Thymus (tissue), 11 donors: ENCODE measurements around the gene RACGAP1. TPM values are rescaled to one million over a fixed set of nuclear protein-coding genes. Genes with fewer than 3 reads are reported as not detected.

Source experiments
- DNase-seq, 9 donors: peaks; one replicate each; pipeline ENCODE4 v3.0.0-alpha.2; 2013; ENCODE audit warnings: low spot score in 9 of 9, low read depth in 6 of 9, missing footprints in 1 of 9
- H3K27ac ChIP-seq, 2 donors: one replicate each; pipeline ENCODE4 v1.5.1; 2013; ENCODE audit warnings: control low read depth in 1 of 2, low read depth in 1 of 2, low read length in 1 of 2, mild to moderate bottlenecking in 1 of 2, moderate library complexity in 1 of 2
- H3K27me3 ChIP-seq, 2 donors: one replicate each; pipeline ENCODE4 v1.5.1; 2013; ENCODE audit warnings: low read length in 1 of 2; ENCODE audit not compliant: control insufficient read depth in 2 of 2, insufficient read depth in 1 of 2
- H3K36me3 ChIP-seq, 2 donors: one replicate each; pipeline ENCODE4 v1.5.1; 2013; ENCODE audit warnings: low read length in 1 of 2, mild to moderate bottlenecking in 1 of 2, moderate library complexity in 1 of 2; ENCODE audit not compliant: control insufficient read depth in 2 of 2, insufficient read depth in 2 of 2
- H3K4me1 ChIP-seq, 2 donors: one replicate each; pipeline ENCODE4 v1.5.1; 2013; ENCODE audit warnings: low read length in 2 of 2; ENCODE audit not compliant: control insufficient read depth in 2 of 2, insufficient read depth in 2 of 2
- H3K4me3 ChIP-seq, 2 donors: one replicate each; pipeline ENCODE4 v1.5.1; 2013; ENCODE audit warnings: low read length in 2 of 2, control low read depth in 1 of 2, mild to moderate bottlenecking in 1 of 2
- H3K9me3 ChIP-seq, 2 donors: one replicate each; pipeline ENCODE4 v1.5.1; 2013; ENCODE audit warnings: low read length in 1 of 2, mild to moderate bottlenecking in 1 of 2; ENCODE audit not compliant: control insufficient read depth in 2 of 2, insufficient read depth in 1 of 2
- WGBS: extraction: QIAGEN DNeasy Blood & Tissue Kit; methylation state at CpG from one replicate; pipeline ENCODE4 v1.1.7; 2013; 5-methylcytosine and 5-hydroxymethylcytosine counted together
- polyA plus RNA-seq: library from polyadenylated mRNA; stranded (reverse); fragments of 200-250 nt; gene quantifications from one replicate; pipeline ENCODE4 v1.2.3, GENCODE V29; 2013
- total RNA-seq: library from RNA; stranded (reverse); fragments of 120-200 nt; gene quantifications from one replicate; pipeline ENCODE4 v1.2.4, GENCODE V29; 2013
- donor health status: healthy.

Gene RACGAP1
- total and polyA plus RNA-seq, 2 donors, result 9.2 to 50.1 TPM

DNA sequence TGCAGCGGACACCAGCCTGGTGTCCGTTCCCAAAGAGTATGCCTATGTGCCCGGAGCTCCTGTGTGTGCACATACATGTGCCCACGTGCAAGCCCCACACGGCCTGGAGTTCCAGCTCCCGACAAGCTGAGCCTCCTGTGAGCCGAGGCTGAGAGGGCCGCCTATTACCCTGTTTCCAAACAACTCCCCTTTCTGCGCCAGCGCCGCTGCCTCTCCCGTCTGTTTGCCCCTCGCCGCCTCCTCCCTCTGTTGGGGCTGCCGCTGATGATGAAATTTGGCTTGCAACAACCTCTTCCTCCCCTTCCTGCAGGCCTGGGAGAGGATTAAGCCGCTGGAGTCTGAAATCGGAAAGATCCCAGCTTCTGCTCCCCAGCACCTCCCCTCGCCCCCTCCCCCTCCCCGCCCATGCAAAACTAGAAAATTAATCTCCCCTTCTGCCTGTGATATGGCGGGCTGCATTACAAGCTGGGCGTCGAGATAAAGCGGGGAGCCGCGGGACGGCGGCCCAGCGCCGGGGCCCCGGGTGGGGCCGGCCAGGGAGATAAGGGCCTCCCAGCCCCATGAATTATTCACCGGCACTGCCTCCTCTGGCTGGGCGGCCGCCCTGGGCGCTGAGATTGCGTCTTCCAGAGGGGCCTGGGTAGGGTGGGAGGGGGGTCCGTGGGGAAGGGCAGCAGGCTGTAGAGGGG lies 25.3 kb upstream of the RACGAP1 start:
- H3K27me3 ChIP-seq, result peaks cover 21 to 72% of the 10 kb centered on the region in 2 donors
- DNase-seq, result no peak
- H3K9me3 ChIP-seq, result no peaks in the 10 kb centered on the region
- no peaks in the 10 kb centered on the region for H3K36me3 ChIP-seq
- no peak overlapping the region for H3K4me3 ChIP-seq
- WGBS, result 11% methylated on average over 37 of the region's 37 CpGs
- H3K27ac ChIP-seq, result no peak overlapping the region
- H3K4me1 ChIP-seq, result peaks cover 0 to 6% of the 10 kb centered on the region in 2 donors

DNA sequence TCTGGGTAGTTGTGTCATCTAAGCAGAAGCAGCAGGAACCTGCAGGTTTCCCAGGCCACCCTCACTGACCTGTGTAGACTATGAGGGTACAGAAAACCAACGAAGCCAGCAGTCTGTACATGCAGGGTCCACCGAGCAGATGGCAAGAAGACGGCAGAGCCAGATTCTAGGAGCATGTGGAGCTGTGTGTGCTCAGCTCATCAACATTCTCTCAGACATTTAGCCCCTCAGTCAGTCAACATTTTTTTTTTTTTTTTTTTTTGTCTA lies 24.8 kb upstream of the RACGAP1 start:
- H3K4me3 ChIP-seq, result no peak overlapping the region
- WGBS, result 96% methylated on average over 3 of the region's 3 CpGs

DNA sequence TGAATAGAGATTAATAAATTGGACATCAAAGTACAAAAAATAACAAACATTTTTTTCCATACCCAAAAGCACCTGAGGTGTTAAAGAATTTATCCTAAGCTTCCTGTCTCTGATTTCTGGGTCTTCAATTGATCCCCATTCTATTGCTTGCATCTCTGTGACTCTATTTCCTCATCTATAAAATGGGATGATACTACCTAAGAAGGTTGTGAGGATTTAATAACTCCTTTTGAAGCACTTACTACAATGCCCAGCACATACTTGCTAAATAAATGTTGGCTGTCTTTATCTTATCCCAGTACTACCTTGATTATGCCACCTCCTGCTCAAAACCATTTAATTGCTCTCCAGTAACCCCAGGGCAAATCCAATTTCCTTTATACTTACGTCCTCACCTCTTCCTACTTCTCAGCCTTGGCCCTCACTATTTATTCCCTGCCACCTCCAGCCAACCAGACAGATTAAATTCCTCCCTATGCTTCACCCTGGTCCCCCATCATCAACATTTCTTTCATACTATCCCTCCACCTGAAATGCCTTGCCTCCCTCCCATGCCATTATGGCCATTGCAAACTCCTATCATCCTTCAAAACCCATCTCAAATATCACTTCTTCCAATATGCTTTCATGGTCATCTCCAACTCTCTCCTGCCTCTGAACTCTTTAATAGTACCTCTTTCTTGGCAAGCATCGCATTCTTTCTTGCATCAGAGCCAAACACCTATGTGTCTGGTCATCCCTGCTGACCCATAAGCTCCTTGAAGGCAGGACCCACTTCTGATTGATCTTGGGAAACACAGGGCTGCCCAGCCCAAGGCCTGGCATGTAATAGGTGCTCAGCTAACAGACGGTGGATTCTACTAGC lies 24.2 kb upstream of the RACGAP1 start:
- Histone ChIP-seq H3K4me3 (no peak overlapping the region), H3K9me3 (no peaks in the 10 kb centered on the region), H3K27ac (no peak overlapping the region), H3K27me3 (peaks cover 21 to 67% of the 10 kb centered on the region in 2 donors), H3K36me3 (no peaks in the 10 kb centered on the region), H3K4me1 (peaks cover 0 to 6% of the 10 kb centered on the region in 2 donors)
- WGBS, result 91% methylated on average over 3 of the region's 3 CpGs
- no peak for DNase-seq

More for the DNA sequence above, 24.8 kb upstream of the RACGAP1 start:
- DNase-seq, result no peak
- no peaks in the 10 kb centered on the region for H3K9me3 ChIP-seq
- H3K27me3 ChIP-seq, result peaks cover 21 to 70% of the 10 kb centered on the region in 2 donors
- H3K4me1 ChIP-seq, result peaks cover 0 to 6% of the 10 kb centered on the region in 2 donors
- H3K27ac ChIP-seq, result no peak overlapping the region
- H3K36me3 ChIP-seq, result no peaks in the 10 kb centered on the region

DNA sequence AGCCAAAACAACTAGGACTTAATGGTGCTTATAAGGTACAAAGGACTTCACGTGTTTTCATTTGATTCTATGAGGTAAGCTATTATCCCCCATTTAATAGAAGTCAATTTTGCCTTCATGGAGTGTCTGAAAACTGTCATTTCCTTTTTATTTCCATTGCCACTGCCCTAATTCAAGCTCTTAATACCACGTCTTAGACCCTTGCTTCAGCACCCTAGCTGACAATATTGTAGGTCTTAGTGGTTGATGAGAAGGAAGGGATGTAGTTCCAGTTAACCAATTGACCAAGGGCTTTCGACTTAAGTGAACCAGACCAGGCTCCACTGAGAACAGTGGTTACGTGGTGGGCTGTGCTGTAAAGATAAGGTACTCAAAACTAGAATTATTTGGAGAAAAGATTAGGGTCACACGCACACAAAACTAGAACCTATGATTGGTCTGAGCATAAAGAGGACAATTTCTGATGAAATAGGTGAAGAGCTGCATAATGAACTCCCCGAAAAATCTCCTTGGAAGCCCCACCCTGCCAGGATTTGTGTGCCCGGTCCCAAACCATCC lies 22.5 kb upstream of the RACGAP1 start:
- no peaks in the 10 kb centered on the region for H3K36me3 ChIP-seq
- H3K27ac ChIP-seq, result no peak overlapping the region
- 96% methylated on average over 7 of the region's 7 CpGs for WGBS
- no peak for DNase-seq
- H3K4me3 ChIP-seq, result no peak overlapping the region
- peaks cover 0 to 6% of the 10 kb centered on the region in 2 donors for H3K4me1 ChIP-seq
- H3K9me3 ChIP-seq, result no peaks in the 10 kb centered on the region
- peaks cover 21 to 52% of the 10 kb centered on the region in 2 donors for H3K27me3 ChIP-seq

GRCh38 chr12:50043854-50044253 lies 18.6 kb upstream of the RACGAP1 start:
- DNase-seq, result no peak
- WGBS, result 91% methylated on average over 6 of the region's 6 CpGs
- Histone ChIP-seq H3K4me1 (peaks cover 0 to 6% of the 10 kb centered on the region in 2 donors), H3K9me3 (peaks cover 0 to 3% of the 10 kb centered on the region in 2 donors), H3K27me3 (peaks cover 0 to 21% of the 10 kb centered on the region in 2 donors), H3K4me3 (no peak overlapping the region), H3K36me3 (no peaks in the 10 kb centered on the region), H3K27ac (no peak overlapping the region)

DNA sequence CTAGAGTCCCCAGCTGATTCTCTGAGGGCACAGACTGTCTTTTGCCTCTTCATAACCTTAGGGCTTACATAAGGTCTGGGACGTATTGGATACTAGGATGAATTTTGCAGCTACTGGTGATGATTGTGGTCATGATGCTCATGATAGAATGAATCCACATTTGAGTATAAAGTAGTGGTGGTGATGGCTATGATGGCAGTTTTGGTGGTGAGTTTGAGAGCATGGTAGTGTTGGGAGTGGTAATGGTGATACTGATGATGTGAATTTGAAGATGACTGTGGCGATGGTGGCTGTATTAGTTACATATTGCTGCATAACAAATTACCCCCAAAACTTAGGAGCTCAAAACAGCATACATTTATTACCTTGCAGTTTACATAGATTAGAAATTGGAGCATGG lies 18.0 kb upstream of the RACGAP1 start:
- DNase-seq, result no peak
- WGBS, result over 99% methylated on average over 2 of the region's 2 CpGs
- Histone ChIP-seq H3K9me3 (peaks cover 0 to 3% of the 10 kb centered on the region in 2 donors), H3K36me3 (no peaks in the 10 kb centered on the region), H3K4me3 (no peak overlapping the region), H3K4me1 (peaks cover 0 to 6% of the 10 kb centered on the region in 2 donors), H3K27me3 (peaks cover 0 to 15% of the 10 kb centered on the region in 2 donors), H3K27ac (no peak overlapping the region)

DNA sequence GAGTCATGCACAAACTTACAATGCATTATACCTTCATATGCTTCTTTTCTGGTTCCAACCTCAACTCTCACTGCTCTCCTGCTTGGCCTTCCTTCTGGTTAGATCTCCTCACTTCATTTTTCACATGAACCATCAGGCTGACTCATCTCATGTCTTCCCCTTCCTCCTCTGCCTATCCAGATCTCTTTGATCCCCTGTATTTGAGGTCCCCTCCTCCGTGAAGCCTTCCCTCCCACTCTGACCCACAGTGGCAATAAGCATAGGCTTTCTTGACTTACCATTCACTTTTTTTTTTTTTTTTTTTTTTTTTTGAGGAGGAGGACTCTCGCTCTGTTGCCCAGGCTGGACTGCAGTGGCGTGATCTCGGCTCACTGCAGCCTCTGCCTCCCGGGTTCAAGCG lies 17.4 kb upstream of the RACGAP1 start:
- 91% methylated on average over 6 of the region's 6 CpGs for WGBS

DNA sequence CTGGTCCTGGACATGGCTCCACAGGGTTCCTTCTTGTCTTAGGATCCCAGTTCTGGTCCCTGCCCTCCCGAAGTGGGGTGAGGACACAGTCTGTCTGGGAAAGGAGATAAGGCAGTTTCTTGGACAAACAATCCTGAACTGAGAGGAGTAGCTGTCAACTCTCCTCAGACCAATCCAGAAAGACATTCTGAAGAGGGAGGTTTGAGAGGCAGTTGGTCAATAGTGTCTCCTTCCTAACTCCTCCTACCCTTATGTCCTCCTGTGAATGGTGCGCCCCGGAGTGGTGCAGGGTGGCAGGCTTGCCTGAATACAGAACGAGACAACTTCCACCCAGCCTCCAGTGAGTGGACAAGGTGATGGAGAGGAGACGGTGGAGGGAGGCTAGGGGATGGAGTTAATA lies 16.7 kb upstream of the RACGAP1 start:
- peaks cover 0 to 12% of the 10 kb centered on the region in 2 donors for H3K27me3 ChIP-seq
- H3K4me1 ChIP-seq, result peaks cover 0 to 6% of the 10 kb centered on the region in 2 donors
- DNase-seq, result no peak
- H3K27ac ChIP-seq, result no peak overlapping the region
- H3K36me3 ChIP-seq, result no peaks in the 10 kb centered on the region
- no peak overlapping the region for H3K4me3 ChIP-seq
- peaks cover 0 to 3% of the 10 kb centered on the region in 2 donors for H3K9me3 ChIP-seq
- 93% methylated on average over 5 of the region's 5 CpGs for whole genome bisulfite sequencing

More for the DNA sequence above, 17.4 kb upstream of the RACGAP1 start:
- no peak overlapping the region for H3K27ac ChIP-seq
- peaks cover 0 to 3% of the 10 kb centered on the region in 2 donors for H3K9me3 ChIP-seq
- peaks cover 0 to 6% of the 10 kb centered on the region in 2 donors for H3K4me1 ChIP-seq
- H3K4me3 ChIP-seq, result no peak overlapping the region
- no peak for DNase-seq
- peaks cover 0 to 15% of the 10 kb centered on the region in 2 donors for H3K27me3 ChIP-seq
- H3K36me3 ChIP-seq, result no peaks in the 10 kb centered on the region
